Smooth muscle cell (in vitro differentiated cells): ENCODE data around the gene PROCA1. TPM values are rescaled to one million over a fixed set of nuclear protein-coding genes. Genes with fewer than 3 reads are reported as not detected.

ENCODE experiments used
- DNase-seq: peaks from one replicate; lab custom pipeline; 2025; ENCODE audit not compliant: unreplicated experiment; lab: John Stamatoyannopoulos, UW
- H2AFZ ChIP-seq: fragments of 200-600 bp; sonication (generic); 2 replicates; pipeline ENCODE4 v1.6.0; 2016; ENCODE audit warnings: antibody characterized with exemption, low read depth, mild to moderate bottlenecking
- H3F3A ChIP-seq: fragments of 200-600 bp; sonication (generic); 2 replicates; pipeline ENCODE4 v1.6.0; 2017; ENCODE audit warnings: antibody characterized with exemption, low read depth
- H3K27ac ChIP-seq: fragments of 200-600 bp; sonication (generic); 2 replicates; pipeline ENCODE4 v1.5.1; 2016; ENCODE audit warnings: low read depth, mild to moderate bottlenecking
- H3K27me3 ChIP-seq: fragments of 200-600 bp; sonication (generic); 2 replicates; pipeline ENCODE4 v1.6.1; 2016; ENCODE audit warnings: low read depth, mild to moderate bottlenecking
- H3K36me3 ChIP-seq: fragments of 200-600 bp; sonication (generic); 2 replicates; pipeline ENCODE4 v1.5.1; 2016; ENCODE audit warnings: low read depth
- H3K4me1 ChIP-seq: fragments of 200-600 bp; sonication (generic); 2 replicates; pipeline ENCODE4 v1.5.1; 2016; ENCODE audit warnings: low read depth
- H3K4me2 ChIP-seq: fragments of 200-600 bp; sonication (generic); 2 replicates; pipeline ENCODE4 v1.6.0; 2016; ENCODE audit warnings: mild to moderate bottlenecking
- H3K4me3 ChIP-seq: fragments of 200-600 bp; sonication (generic); 2 replicates; pipeline ENCODE4 v1.5.1; 2016; ENCODE audit warnings: mild to moderate bottlenecking
- H3K79me2 ChIP-seq: fragments of 200-600 bp; sonication (generic); 2 replicates; pipeline ENCODE4 v1.6.0; 2016; ENCODE audit warnings: low read depth, mild to moderate bottlenecking
- H3K9ac ChIP-seq: fragments of 200-600 bp; sonication (generic); 2 replicates; pipeline ENCODE4 v1.6.0; 2016; ENCODE audit warnings: low read depth
- H3K9me3 ChIP-seq: fragments of 200-600 bp; sonication (generic); replicated peaks from 2 replicates; pipeline ENCODE4 v1.5.1; 2016; ENCODE audit warnings: low read depth
- H4K20me1 ChIP-seq: fragments of 200-600 bp; sonication (generic); 2 replicates; pipeline ENCODE4 v1.6.0; 2016; ENCODE audit warnings: low read depth
- WGBS: methylation state at CpG from one replicate; pipeline ENCODE4 v1.1.7; 2016; ENCODE audit warnings: low lambda C conversion rate; 5-methylcytosine and 5-hydroxymethylcytosine counted together
- polyA plus RNA-seq: library from polyadenylated mRNA; unstranded; fragments of >200 nt; fragmentation: Nextera tagmentation; extraction: Ambion mirVana; gene quantifications from 2 replicates; pipeline ENCODE4 v1.2.1, GENCODE V29; 2016
- total RNA-seq: library from RNA; depleted of rRNA; stranded (reverse); fragments of >200 nt; gene quantifications from 2 replicates; pipeline ENCODE4 v1.2.3, GENCODE V29; 2014
- TF ChIP-seq, protein P1 (sequence below): fragments of 200-600 bp; sonication (generic); IDR thresholded peaks from 2 replicates; pipeline ENCODE4 v1.5.1; 2017; ENCODE audit warnings: borderline replicate concordance, mild to moderate bottlenecking, antibody characterized with exemption; ENCODE audit not compliant: insufficient read depth, poor library complexity, severe bottlenecking

The PROCA1 gene
- total and polyA plus RNA-seq, 2 experiments from 2014 or later: 3.0 TPM

DNA sequence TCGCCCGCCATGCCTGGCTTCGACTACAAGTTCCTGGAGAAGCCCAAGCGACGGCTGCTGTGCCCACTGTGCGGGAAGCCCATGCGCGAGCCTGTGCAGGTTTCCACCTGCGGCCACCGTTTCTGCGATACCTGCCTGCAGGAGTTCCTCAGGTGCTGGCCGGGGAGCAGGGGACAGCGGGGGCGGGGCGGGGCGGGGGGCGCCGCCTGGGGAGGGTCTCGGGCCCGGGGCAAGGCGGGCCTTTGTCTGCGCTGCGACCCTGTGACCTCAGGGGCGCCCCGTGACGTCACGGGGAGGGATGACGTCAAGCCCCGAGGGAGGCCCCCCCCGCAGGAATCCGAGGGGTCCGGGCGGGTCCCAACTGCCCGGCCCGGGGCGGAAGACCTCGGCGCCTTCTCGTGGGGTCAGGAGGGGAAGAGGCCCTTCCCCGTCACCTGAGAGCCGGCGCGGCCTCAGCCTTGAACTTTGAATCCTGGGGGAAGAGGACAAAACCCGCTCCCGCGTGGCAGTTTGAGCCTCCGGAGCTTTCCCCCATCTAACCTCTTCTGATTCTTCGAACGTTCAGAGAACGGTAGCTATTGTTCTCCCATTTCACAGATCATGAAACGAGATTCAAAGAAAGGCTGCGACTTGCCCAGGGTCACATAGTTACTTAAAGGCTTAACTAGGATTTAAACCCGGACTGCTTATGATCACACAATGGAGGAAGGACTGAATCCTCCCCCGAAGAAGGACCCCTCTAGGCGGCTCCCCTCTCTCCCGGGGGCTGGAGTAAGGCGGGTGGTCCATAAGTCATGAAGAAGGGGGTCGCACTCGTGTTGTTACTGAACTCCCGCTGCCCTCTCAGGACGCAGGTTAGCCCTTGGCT is 32.6 kb upstream of the PROCA1 start:
- DNase-seq: peak; percentile 62
- peaks cover 27% of the 10 kb centered on the region for H3F3A ChIP-seq
- no peaks in the 10 kb centered on the region for H3K36me3 ChIP-seq
- H3K9me3 ChIP-seq: no peaks in the 10 kb centered on the region
- peak overlapping the region; percentile 89 for H3K4me2 ChIP-seq
- H2AFZ ChIP-seq: no peak overlapping the region
- H3K79me2 ChIP-seq: peaks cover 38% of the 10 kb centered on the region
- peak overlapping the region; percentile 96 for H3K9ac ChIP-seq
- TF ChIP-seq, protein P1, sequence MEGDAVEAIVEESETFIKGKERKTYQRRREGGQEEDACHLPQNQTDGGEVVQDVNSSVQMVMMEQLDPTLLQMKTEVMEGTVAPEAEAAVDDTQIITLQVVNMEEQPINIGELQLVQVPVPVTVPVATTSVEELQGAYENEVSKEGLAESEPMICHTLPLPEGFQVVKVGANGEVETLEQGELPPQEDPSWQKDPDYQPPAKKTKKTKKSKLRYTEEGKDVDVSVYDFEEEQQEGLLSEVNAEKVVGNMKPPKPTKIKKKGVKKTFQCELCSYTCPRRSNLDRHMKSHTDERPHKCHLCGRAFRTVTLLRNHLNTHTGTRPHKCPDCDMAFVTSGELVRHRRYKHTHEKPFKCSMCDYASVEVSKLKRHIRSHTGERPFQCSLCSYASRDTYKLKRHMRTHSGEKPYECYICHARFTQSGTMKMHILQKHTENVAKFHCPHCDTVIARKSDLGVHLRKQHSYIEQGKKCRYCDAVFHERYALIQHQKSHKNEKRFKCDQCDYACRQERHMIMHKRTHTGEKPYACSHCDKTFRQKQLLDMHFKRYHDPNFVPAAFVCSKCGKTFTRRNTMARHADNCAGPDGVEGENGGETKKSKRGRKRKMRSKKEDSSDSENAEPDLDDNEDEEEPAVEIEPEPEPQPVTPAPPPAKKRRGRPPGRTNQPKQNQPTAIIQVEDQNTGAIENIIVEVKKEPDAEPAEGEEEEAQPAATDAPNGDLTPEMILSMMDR: no peak
- H3K27ac ChIP-seq: peak overlapping the region; percentile 94
- no peaks in the 10 kb centered on the region for H3K27me3 ChIP-seq
- under 1% methylated on average over 57 of the region's 61 CpGs for WGBS
- H4K20me1 ChIP-seq: peaks cover 51% of the 10 kb centered on the region
- peaks cover 16% of the 10 kb centered on the region for H3K4me1 ChIP-seq
- peak overlapping the region; percentile 73 for H3K4me3 ChIP-seq

GRCh38 chr17:28743243-28744103 is 31.8 kb upstream of the PROCA1 start, which contains the start of gene TRAF4:
Gene TRAF4 (plus strand): TSS chr17:28744011. CDS start chr17:28744113, 102 bp downstream.
- Histone ChIP-seq H3K4me3 (peak within 1 kb of the TSS; percentile 73), H4K20me1 (peaks cover 42% of the 10 kb centered on the region), H3K79me2 (peaks cover 38% of the 10 kb centered on the region), H3K27me3 (no peaks in the 10 kb centered on the region), H3K9me3 (no peaks in the 10 kb centered on the region), H2AFZ (no peak within 1 kb of the TSS), H3K4me1 (peaks cover 16% of the 10 kb centered on the region), H3K27ac (peak within 1 kb of the TSS; percentile 94), H3K4me2 (peak within 1 kb of the TSS; percentile 89), H3K36me3 (no peaks in the 10 kb centered on the region), H3F3A (peaks cover 24% of the 10 kb centered on the region), H3K9ac (peak within 1 kb of the TSS; percentile 96)
- peak; percentile 64 for DNase-seq
- 1% methylated on average over 66 of the region's 70 CpGs for WGBS
- TF ChIP-seq, protein P1: no peak

- no peak overlapping the region for H2AFZ ChIP-seq
- H3K27ac ChIP-seq: no peak overlapping the region
- WGBS: 92% methylated on average over 19 of the region's 19 CpGs
- peaks cover 28% of the 10 kb centered on the region for H3K79me2 ChIP-seq
- H3K4me3 ChIP-seq: no peak overlapping the region
- H3K36me3 ChIP-seq: no peaks in the 10 kb centered on the region
- TF ChIP-seq, protein P1: no peak
- no peaks in the 10 kb centered on the region for H3K27me3 ChIP-seq
- DNase-seq: no peak
- no peaks in the 10 kb centered on the region for H3K9me3 ChIP-seq
- no peak overlapping the region for H3K9ac ChIP-seq
- H3K4me1 ChIP-seq: peaks cover 16% of the 10 kb centered on the region
- peaks cover 17% of the 10 kb centered on the region for H3F3A ChIP-seq
- no peak overlapping the region for H3K4me2 ChIP-seq
- H4K20me1 ChIP-seq: peaks cover 24% of the 10 kb centered on the region
Measured at GRCh38 chr17:28741358-28742349, 30.0 kb upstream of the PROCA1 start.
